ENCODE data around the gene BAG1.

DNA sequence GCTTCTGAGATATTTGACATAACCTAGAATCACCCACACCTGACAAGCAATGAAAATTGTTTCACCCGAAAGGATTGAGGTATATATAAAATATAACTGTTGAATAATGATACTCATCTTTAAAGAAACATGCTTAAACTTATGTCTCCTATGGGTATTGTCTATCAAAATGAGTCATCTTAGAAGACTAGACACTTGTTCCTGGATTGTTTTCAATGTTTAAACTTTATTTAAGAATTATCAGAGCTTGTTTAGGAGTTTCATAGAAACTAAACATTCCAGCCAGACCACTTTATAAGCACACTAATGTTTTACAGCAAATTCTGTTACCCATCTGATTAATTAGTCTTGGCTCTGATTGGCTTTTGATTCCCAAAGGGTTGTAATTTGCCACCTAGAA is 45.4 kb upstream of the BAG1 start:
- TF ChIP-seq POLR2A (IDR thresholded peaks at IDR 0.05) = no peak
- TF ChIP-seq, protein P1, sequence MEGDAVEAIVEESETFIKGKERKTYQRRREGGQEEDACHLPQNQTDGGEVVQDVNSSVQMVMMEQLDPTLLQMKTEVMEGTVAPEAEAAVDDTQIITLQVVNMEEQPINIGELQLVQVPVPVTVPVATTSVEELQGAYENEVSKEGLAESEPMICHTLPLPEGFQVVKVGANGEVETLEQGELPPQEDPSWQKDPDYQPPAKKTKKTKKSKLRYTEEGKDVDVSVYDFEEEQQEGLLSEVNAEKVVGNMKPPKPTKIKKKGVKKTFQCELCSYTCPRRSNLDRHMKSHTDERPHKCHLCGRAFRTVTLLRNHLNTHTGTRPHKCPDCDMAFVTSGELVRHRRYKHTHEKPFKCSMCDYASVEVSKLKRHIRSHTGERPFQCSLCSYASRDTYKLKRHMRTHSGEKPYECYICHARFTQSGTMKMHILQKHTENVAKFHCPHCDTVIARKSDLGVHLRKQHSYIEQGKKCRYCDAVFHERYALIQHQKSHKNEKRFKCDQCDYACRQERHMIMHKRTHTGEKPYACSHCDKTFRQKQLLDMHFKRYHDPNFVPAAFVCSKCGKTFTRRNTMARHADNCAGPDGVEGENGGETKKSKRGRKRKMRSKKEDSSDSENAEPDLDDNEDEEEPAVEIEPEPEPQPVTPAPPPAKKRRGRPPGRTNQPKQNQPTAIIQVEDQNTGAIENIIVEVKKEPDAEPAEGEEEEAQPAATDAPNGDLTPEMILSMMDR (IDR thresholded peaks at IDR 0.05) = no peak
- TF ChIP-seq POLR2AphosphoS5 (IDR thresholded peaks at IDR 0.05) = no peak
- TF ChIP-seq EP300 (IDR thresholded peaks at IDR 0.05) = no peak

Measured in gastroesophageal sphincter (tissue), 3 donors.